GM23338 (cell line): ENCODE results near the gene ZNF555. TPM values are rescaled to one million over a fixed set of nuclear protein-coding genes. Genes with fewer than 3 reads are reported as not detected.

Experiments used
- ATAC-seq: fragments of 200-7000 bp; cut with Tn5 transposase; 3 replicates; pipeline ENCODE4 v1.9.1; 2020
- DNase-seq: peaks from one replicate; pipeline ENCODE4 v3.0.0-alpha.2; 2015; ENCODE audit warnings: low spot score
- H2AFZ ChIP-seq: fragments of 200-600 bp; sonication (generic); 2 replicates; pipeline ENCODE4 v1.8.0; 2016; ENCODE audit warnings: antibody characterized with exemption, mild to moderate bottlenecking, moderate library complexity
- H3F3A ChIP-seq: fragments of 200-600 bp; sonication (generic); replicated peaks from 2 replicates; pipeline ENCODE4 v1.8.0; 2017; ENCODE audit warnings: antibody characterized with exemption, mixed run types, low read depth
- H3K27ac ChIP-seq: fragments of 200-600 bp; sonication (generic); 2 replicates; pipeline ENCODE4 v1.6.1; 2016; ENCODE audit warnings: low read depth
- H3K27me3 ChIP-seq: fragments of 200-600 bp; sonication (generic); 2 replicates; pipeline ENCODE4 v1.8.0; 2016; ENCODE audit warnings: mild to moderate bottlenecking, mixed run types, moderate library complexity; ENCODE audit not compliant: insufficient read depth
- H3K36me3 ChIP-seq: fragments of 200-600 bp; sonication (generic); 2 replicates; pipeline ENCODE4 v1.8.0; 2016; ENCODE audit warnings: mild to moderate bottlenecking; ENCODE audit not compliant: insufficient read depth
- H3K4me1 ChIP-seq: fragments of 200-600 bp; sonication (generic); 2 replicates; pipeline ENCODE4 v1.8.0; 2016; ENCODE audit warnings: mild to moderate bottlenecking, moderate library complexity; ENCODE audit not compliant: insufficient read depth
- H3K4me2 ChIP-seq: fragments of 200-600 bp; sonication (generic); 2 replicates; pipeline ENCODE4 v1.7.1; 2017; ENCODE audit warnings: mixed run types
- H3K4me3 ChIP-seq: fragments of 200-600 bp; sonication (generic); 2 replicates; pipeline ENCODE4 v1.6.1; 2016; ENCODE audit warnings: mixed run types
- H3K79me2 ChIP-seq: fragments of 200-600 bp; sonication (generic); replicated peaks from 2 replicates; pipeline ENCODE4 v1.8.0; 2017; ENCODE audit warnings: mild to moderate bottlenecking; ENCODE audit not compliant: insufficient read depth
- H3K9me2 ChIP-seq: fragments of 200-600 bp; sonication (generic); 2 replicates; pipeline ENCODE4 v1.8.0; 2017; ENCODE audit not compliant: insufficient read depth
- H4K20me1 ChIP-seq: fragments of 200-600 bp; sonication (generic); replicated peaks from 2 replicates; pipeline ENCODE4 v1.8.0; 2017; ENCODE audit warnings: mild to moderate bottlenecking; ENCODE audit not compliant: insufficient read depth
- H3K27ac Mint-ChIP-seq: 2 replicates; pipeline ENCODE4 v1.8.0; 2020; ENCODE audit warnings: inconsistent platforms, mild to moderate bottlenecking, moderate library complexity, mixed read lengths
- H3K27me3 Mint-ChIP-seq: 3 replicates; pipeline ENCODE4 v1.8.0; 2022; ENCODE audit warnings: low read depth, mild to moderate bottlenecking, moderate library complexity, mixed read lengths, inconsistent platforms; ENCODE audit not compliant: insufficient read depth, poor library complexity
- H3K36me3 Mint-ChIP-seq: 3 replicates; pipeline ENCODE4 v1.8.0; 2021; ENCODE audit warnings: low read depth, mild to moderate bottlenecking, inconsistent platforms, moderate library complexity, mixed read lengths
- H3K4me1 Mint-ChIP-seq: 3 replicates; pipeline ENCODE4 v1.8.0; 2020; ENCODE audit warnings: mild to moderate bottlenecking, inconsistent platforms, mixed read lengths
- H3K4me3 Mint-ChIP-seq: 3 replicates; pipeline ENCODE4 v1.8.0; 2021; ENCODE audit warnings: moderate library complexity, mild to moderate bottlenecking, inconsistent platforms, mixed read lengths
- H3K9me3 Mint-ChIP-seq: 3 replicates; pipeline ENCODE4 v1.8.0; 2020; ENCODE audit warnings: moderate library complexity, mild to moderate bottlenecking, inconsistent platforms, mixed read lengths
- CREB1 ChIP-seq: fragments of 250-450 bp; sonication (Bioruptor Pico); IDR thresholded peaks from 2 replicates; pipeline ENCODE4 v1.5.0; 2020; ENCODE audit warnings: low read depth, mild to moderate bottlenecking, moderate library complexity
- EZH2 ChIP-seq: fragments of 200-600 bp; sonication (generic); IDR thresholded peaks from one replicate; pipeline ENCODE4 v1.8.0; 2017; ENCODE audit warnings: antibody characterized with exemption, mild to moderate bottlenecking, low read depth; ENCODE audit not compliant: unreplicated experiment
- EZH2phosphoT487 ChIP-seq: fragments of 200-600 bp; sonication (generic); IDR thresholded peaks from one replicate; pipeline ENCODE4 v1.8.1; 2018; ENCODE audit warnings: antibody characterized with exemption; ENCODE audit not compliant: unreplicated experiment
- JUNB ChIP-seq: IDR thresholded peaks from one replicate; pipeline ENCODE4 v1.6.1; 2016; ENCODE audit warnings: antibody characterized with exemption; ENCODE audit not compliant: unreplicated experiment
- NANOG ChIP-seq: IDR thresholded peaks from 2 replicates; pipeline ENCODE4 v1.6.1; 2016; ENCODE audit warnings: antibody characterized with exemption, borderline replicate concordance
- POLR2AphosphoS5 ChIP-seq: IDR thresholded peaks from 2 replicates; pipeline ENCODE4 v1.6.1; 2016; ENCODE audit warnings: antibody characterized with exemption, low read depth
- STAT1 ChIP-seq: IDR thresholded peaks from one replicate; pipeline ENCODE4 v1.6.1; 2016; ENCODE audit warnings: antibody characterized with exemption; ENCODE audit not compliant: unreplicated experiment
- ZNF114 ChIP-seq: fragments of 250-450 bp; sonication (Bioruptor Pico); IDR thresholded peaks from 2 replicates; pipeline ENCODE4 v1.5.0; 2020; ENCODE audit warnings: mild to moderate bottlenecking, moderate library complexity
- ZNF331 ChIP-seq: fragments of 250-450 bp; sonication (Bioruptor Pico); IDR thresholded peaks from 2 replicates; pipeline ENCODE4 v1.5.0; 2020; ENCODE audit warnings: low read depth, mild to moderate bottlenecking, moderate library complexity
- polyA plus RNA-seq: library from polyadenylated mRNA; unstranded; fragments of >200 nt; fragmentation: Nextera tagmentation; extraction: Ambion mirVana; gene quantifications from 2 replicates; pipeline ENCODE4 v1.2.1, GENCODE V29; 2016
- total RNA-seq: library from RNA; depleted of rRNA; stranded (reverse); fragments of >200 nt; shearing (Covaris generic); gene quantifications from 2 replicates; pipeline ENCODE4 v1.2.3, GENCODE V29; 2014
- TF ChIP-seq, protein P1 (sequence below): fragments of 250-450 bp; sonication (Bioruptor Pico); IDR thresholded peaks from 2 replicates; pipeline ENCODE4 v1.5.0; 2020; ENCODE audit warnings: mild to moderate bottlenecking, moderate library complexity
- TF ChIP-seq, protein P2 (sequence below), 2 experiments: fragments of 200-600 bp in 1 of 2; sonication (generic) in 1 of 2; conservative IDR thresholded peaks; 2 replicates each; pipeline versions ENCODE4 v1.5.1 to v1.6.1; 2016 to 2017; ENCODE audit warnings: antibody characterized with exemption in 2 of 2, low read depth in 2 of 2, mild to moderate bottlenecking in 2 of 2, moderate library complexity in 1 of 2
- TF ChIP-seq, protein P3 (sequence below): IDR thresholded peaks from one replicate; pipeline ENCODE4 v1.6.1; 2018; ENCODE audit warnings: antibody characterized with exemption; ENCODE audit not compliant: unreplicated experiment
- TF ChIP-seq, protein P4 (sequence below): IDR thresholded peaks from 2 replicates; pipeline ENCODE4 v1.6.1; 2016; ENCODE audit warnings: antibody characterized with exemption

The ZNF555 gene
- total and polyA plus RNA-seq, 2 experiments from 2014 or later: 3.5 to 7.5 TPM

DNA sequence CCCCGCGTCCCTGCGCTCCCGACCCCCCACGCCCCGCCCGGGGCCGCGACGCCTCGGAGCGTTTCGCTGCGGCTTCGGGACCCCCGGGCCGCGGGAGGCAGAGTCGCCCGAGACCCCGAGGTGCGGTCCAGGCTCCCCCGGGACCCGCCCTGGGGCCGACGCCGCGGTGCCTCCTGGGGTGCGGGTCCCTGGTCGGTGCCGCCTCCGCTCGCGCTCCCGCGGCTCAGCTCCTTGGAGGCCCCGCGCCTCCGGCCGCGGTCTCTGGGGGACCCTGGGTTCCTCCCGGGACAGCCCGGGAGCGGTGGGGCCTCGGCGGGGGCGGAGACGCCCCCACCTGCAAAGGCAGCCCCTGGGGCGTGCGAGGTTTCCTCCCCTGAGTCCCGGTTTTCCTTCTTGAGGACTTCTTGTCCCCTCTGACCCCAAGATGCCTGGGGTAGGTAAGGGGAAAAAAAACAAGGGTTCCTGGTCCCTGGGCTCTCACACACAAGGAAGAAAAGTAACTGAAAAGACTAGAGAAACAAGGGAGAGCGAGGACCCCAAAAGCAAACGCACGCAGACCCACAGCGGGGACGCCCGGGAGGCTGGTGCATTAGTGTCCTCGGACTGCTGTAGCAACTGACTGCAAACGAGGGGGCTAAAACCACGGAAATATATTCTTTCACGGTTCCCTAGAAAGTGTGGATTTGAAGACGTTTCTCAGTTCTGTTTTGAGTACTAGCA is 740 bp downstream of the ZNF555 start:
- no peak for TF ChIP-seq CREB1 (CRISPR knock-in tag)
- no peak for TF ChIP-seq STAT1
- TF ChIP-seq, protein P1, sequence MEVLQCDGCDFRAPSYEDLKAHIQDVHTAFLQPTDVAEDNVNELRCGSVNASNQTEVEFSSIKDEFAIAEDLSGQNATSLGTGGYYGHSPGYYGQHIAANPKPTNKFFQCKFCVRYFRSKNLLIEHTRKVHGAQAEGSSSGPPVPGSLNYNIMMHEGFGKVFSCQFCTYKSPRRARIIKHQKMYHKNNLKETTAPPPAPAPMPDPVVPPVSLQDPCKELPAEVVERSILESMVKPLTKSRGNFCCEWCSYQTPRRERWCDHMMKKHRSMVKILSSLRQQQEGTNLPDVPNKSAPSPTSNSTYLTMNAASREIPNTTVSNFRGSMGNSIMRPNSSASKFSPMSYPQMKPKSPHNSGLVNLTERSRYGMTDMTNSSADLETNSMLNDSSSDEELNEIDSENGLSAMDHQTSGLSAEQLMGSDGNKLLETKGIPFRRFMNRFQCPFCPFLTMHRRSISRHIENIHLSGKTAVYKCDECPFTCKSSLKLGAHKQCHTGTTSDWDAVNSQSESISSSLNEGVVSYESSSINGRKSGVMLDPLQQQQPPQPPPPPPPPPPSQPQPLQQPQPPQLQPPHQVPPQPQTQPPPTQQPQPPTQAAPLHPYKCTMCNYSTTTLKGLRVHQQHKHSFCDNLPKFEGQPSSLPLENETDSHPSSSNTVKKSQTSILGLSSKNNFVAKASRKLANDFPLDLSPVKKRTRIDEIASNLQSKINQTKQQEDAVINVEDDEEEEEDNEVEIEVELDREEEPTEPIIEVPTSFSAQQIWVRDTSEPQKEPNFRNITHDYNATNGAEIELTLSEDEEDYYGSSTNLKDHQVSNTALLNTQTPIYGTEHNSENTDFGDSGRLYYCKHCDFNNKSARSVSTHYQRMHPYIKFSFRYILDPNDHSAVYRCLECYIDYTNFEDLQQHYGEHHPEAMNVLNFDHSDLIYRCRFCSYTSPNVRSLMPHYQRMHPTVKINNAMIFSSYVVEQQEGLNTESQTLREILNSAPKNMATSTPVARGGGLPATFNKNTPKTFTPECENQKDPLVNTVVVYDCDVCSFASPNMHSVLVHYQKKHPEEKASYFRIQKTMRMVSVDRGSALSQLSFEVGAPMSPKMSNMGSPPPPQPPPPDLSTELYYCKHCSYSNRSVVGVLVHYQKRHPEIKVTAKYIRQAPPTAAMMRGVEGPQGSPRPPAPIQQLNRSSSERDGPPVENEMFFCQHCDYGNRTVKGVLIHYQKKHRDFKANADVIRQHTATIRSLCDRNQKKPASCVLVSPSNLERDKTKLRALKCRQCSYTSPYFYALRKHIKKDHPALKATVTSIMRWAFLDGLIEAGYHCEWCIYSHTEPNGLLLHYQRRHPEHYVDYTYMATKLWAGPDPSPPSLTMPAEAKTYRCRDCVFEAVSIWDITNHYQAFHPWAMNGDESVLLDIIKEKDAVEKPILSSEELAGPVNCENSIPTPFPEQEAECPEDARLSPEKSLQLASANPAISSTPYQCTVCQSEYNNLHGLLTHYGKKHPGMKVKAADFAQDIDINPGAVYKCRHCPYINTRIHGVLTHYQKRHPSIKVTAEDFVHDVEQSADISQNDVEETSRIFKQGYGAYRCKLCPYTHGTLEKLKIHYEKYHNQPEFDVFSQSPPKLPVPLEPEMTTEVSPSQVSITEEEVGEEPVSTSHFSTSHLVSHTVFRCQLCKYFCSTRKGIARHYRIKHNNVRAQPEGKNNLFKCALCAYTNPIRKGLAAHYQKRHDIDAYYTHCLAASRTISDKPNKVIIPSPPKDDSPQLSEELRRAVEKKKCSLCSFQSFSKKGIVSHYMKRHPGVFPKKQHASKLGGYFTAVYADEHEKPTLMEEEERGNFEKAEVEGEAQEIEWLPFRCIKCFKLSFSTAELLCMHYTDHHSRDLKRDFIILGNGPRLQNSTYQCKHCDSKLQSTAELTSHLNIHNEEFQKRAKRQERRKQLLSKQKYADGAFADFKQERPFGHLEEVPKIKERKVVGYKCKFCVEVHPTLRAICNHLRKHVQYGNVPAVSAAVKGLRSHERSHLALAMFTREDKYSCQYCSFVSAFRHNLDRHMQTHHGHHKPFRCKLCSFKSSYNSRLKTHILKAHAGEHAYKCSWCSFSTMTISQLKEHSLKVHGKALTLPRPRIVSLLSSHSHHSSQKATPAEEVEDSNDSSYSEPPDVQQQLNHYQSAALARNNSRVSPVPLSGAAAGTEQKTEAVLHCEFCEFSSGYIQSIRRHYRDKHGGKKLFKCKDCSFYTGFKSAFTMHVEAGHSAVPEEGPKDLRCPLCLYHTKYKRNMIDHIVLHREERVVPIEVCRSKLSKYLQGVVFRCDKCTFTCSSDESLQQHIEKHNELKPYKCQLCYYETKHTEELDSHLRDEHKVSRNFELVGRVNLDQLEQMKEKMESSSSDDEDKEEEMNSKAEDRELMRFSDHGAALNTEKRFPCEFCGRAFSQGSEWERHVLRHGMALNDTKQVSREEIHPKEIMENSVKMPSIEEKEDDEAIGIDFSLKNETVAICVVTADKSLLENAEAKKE (CRISPR knock-in tag): no peak
- TF ChIP-seq, protein P2, sequence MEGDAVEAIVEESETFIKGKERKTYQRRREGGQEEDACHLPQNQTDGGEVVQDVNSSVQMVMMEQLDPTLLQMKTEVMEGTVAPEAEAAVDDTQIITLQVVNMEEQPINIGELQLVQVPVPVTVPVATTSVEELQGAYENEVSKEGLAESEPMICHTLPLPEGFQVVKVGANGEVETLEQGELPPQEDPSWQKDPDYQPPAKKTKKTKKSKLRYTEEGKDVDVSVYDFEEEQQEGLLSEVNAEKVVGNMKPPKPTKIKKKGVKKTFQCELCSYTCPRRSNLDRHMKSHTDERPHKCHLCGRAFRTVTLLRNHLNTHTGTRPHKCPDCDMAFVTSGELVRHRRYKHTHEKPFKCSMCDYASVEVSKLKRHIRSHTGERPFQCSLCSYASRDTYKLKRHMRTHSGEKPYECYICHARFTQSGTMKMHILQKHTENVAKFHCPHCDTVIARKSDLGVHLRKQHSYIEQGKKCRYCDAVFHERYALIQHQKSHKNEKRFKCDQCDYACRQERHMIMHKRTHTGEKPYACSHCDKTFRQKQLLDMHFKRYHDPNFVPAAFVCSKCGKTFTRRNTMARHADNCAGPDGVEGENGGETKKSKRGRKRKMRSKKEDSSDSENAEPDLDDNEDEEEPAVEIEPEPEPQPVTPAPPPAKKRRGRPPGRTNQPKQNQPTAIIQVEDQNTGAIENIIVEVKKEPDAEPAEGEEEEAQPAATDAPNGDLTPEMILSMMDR (conservative IDR thresholded peaks at IDR 0.05; ENCODE audit: low read depth in 2 of 2): no peak
- no peak for TF ChIP-seq NANOG
- TF ChIP-seq POLR2AphosphoS5: no peak
- TF ChIP-seq ZNF114 (CRISPR knock-in tag): no peak
- TF ChIP-seq ZNF331 (CRISPR knock-in tag): no peak
- TF ChIP-seq JUNB: no peak
- TF ChIP-seq, protein P3, sequence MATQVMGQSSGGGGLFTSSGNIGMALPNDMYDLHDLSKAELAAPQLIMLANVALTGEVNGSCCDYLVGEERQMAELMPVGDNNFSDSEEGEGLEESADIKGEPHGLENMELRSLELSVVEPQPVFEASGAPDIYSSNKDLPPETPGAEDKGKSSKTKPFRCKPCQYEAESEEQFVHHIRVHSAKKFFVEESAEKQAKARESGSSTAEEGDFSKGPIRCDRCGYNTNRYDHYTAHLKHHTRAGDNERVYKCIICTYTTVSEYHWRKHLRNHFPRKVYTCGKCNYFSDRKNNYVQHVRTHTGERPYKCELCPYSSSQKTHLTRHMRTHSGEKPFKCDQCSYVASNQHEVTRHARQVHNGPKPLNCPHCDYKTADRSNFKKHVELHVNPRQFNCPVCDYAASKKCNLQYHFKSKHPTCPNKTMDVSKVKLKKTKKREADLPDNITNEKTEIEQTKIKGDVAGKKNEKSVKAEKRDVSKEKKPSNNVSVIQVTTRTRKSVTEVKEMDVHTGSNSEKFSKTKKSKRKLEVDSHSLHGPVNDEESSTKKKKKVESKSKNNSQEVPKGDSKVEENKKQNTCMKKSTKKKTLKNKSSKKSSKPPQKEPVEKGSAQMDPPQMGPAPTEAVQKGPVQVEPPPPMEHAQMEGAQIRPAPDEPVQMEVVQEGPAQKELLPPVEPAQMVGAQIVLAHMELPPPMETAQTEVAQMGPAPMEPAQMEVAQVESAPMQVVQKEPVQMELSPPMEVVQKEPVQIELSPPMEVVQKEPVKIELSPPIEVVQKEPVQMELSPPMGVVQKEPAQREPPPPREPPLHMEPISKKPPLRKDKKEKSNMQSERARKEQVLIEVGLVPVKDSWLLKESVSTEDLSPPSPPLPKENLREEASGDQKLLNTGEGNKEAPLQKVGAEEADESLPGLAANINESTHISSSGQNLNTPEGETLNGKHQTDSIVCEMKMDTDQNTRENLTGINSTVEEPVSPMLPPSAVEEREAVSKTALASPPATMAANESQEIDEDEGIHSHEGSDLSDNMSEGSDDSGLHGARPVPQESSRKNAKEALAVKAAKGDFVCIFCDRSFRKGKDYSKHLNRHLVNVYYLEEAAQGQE: no peak
- TF ChIP-seq, protein P4, sequence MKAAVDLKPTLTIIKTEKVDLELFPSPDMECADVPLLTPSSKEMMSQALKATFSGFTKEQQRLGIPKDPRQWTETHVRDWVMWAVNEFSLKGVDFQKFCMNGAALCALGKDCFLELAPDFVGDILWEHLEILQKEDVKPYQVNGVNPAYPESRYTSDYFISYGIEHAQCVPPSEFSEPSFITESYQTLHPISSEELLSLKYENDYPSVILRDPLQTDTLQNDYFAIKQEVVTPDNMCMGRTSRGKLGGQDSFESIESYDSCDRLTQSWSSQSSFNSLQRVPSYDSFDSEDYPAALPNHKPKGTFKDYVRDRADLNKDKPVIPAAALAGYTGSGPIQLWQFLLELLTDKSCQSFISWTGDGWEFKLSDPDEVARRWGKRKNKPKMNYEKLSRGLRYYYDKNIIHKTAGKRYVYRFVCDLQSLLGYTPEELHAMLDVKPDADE: no peak
- TF ChIP-seq EZH2phosphoT487: no peak
- TF ChIP-seq EZH2: no peak
- ATAC-seq (peak; percentile 7), DNase-seq (peak; percentile 13)
- H3K4me1 Mint-ChIP-seq: peaks cover 5% of the 10 kb centered on the region
- H3K4me1 ChIP-seq: peaks cover 6% of the 10 kb centered on the region; the same call in 1 of the 2 replicates
- no peaks in the 10 kb centered on the region for H3F3A ChIP-seq
- H3K36me3 ChIP-seq: no peaks in the 10 kb centered on the region
- H2AFZ ChIP-seq: 0 out of 2 replicates have a peak overlapping the region, but pooled peaks have one; percentile 18
- H3K27ac ChIP-seq: no peak overlapping the region
- peaks cover 48% of the 10 kb centered on the region for H3K36me3 Mint-ChIP-seq
- H3K9me2 ChIP-seq: no peaks in the 10 kb centered on the region
- peaks cover 20% of the 10 kb centered on the region for H3K27me3 Mint-ChIP-seq
- peak overlapping the region; percentile 80 for H3K4me3 Mint-ChIP-seq
- H3K27me3 ChIP-seq: peaks cover 8% of the 10 kb centered on the region; the same call in 1 of the 2 replicates
- peak overlapping the region; percentile 66 for H3K4me3 ChIP-seq
- peak overlapping the region; percentile 89 for H3K4me2 ChIP-seq
- H3K9me3 Mint-ChIP-seq: peaks cover 55% of the 10 kb centered on the region
- peaks cover 24% of the 10 kb centered on the region for H3K79me2 ChIP-seq
- H3K27ac Mint-ChIP-seq: no peak overlapping the region
- peaks cover 4% of the 10 kb centered on the region for H4K20me1 ChIP-seq
